Measurements from ENCODE around the gene DENND1B. TPM values are rescaled to one million over a fixed set of nuclear protein-coding genes. Genes with fewer than 3 reads are reported as not detected.

The DENND1B gene
- total RNA-seq, 4 donors from 2014 or later = 3.3 to 21.7 (median 8.9) TPM

- DNase-seq = no peak
- Histone ChIP-seq H3K36me3 (no peaks in the 10 kb centered on the region), H3K4me3 (no peak overlapping the region), H3K27ac (no peak overlapping the region), H3K9me3 (no peaks in the 10 kb centered on the region), H3K27me3 (no peaks in the 10 kb centered on the region), H3K4me1 (no peaks in the 10 kb centered on the region)
- in situ Hi-C loops (cut with MboI; ENCODE audit: low sequenced_read_pairs in 4 of 4) = no loop called here
- no peak for ATAC-seq
- intact Hi-C loops (cut with DNase I; ENCODE audit: low total_unique reads) = no loop called here
- TF ChIP-seq POLR2A (IDR thresholded peaks at IDR 0.05) = no peak
- no peak for TF ChIP-seq CTCF (IDR thresholded peaks at IDR 0.05 in 4 of 5, conservative IDR thresholded peaks at IDR 0.05 in 1 of 5)
Measured at GRCh38 chr1:197485790-197486189, 289.5 kb downstream of the DENND1B start.

DNA sequence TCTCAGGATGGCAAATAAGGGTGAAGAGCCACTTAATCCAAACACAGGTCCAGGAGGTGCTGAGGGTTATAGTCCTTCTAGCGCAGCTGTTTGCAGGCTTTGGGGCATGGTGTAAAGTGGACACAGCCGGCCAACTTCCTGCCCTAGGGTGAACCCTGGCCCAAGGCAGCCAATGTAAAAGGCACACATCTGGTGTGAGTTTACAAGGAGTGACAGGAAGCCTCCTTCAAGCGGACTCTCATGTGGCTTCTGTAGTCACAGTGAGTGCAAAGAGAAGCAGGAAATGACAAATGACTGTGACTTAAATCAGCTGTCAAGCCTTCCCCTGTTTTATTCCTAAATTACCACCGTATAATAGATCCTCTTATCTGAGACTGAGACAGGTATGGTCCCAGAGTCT lies 294.2 kb downstream of the DENND1B start:
- no peaks in the 10 kb centered on the region for H3K4me1 ChIP-seq
- TF ChIP-seq CTCF (IDR thresholded peaks at IDR 0.05 in 4 of 5, conservative IDR thresholded peaks at IDR 0.05 in 1 of 5) (no peak), POLR2A (IDR thresholded peaks at IDR 0.05) (no peak)
- no peaks in the 10 kb centered on the region for H3K36me3 ChIP-seq
- intact Hi-C loops (cut with DNase I; ENCODE audit: low total_unique reads) (no loop called here), in situ Hi-C loops (cut with MboI; ENCODE audit: low sequenced_read_pairs in 4 of 4) (no loop called here)
- DNase-seq = no peak
- no peaks in the 10 kb centered on the region for H3K27me3 ChIP-seq
- no peak overlapping the region for H3K27ac ChIP-seq
- H3K4me3 ChIP-seq = no peak overlapping the region
- no peak for ATAC-seq
- no peaks in the 10 kb centered on the region for H3K9me3 ChIP-seq

DNA sequence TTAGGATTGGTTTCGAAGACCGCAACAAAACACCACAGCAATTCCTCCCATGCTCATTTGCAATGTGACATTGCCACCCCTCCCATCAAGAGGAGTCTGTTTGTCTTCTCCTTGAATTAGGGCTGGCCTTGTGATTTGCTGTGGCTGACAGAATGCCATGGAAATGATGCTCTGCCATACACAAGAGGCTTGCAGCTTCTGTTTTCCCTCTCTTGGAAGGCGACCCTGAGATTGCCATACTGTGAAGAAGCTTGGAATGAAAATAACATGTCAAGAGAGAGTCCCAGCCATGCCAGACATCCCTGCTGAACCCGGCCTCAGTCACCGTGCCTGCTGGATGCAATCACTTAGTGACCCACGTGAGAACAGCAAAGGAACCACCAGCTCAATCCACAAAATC lies 294.8 kb downstream of the DENND1B start:
- ATAC-seq (no peak), DNase-seq (no peak)
- Histone ChIP-seq H3K4me1 (no peaks in the 10 kb centered on the region), H3K27ac (no peak overlapping the region), H3K36me3 (no peaks in the 10 kb centered on the region), H3K4me3 (no peak overlapping the region), H3K9me3 (no peaks in the 10 kb centered on the region), H3K27me3 (no peaks in the 10 kb centered on the region)
- TF ChIP-seq CTCF (IDR thresholded peaks at IDR 0.05 in 4 of 5, conservative IDR thresholded peaks at IDR 0.05 in 1 of 5) (no peak), POLR2A (IDR thresholded peaks at IDR 0.05) (no peak)
- in situ Hi-C loops (cut with MboI; ENCODE audit: low sequenced_read_pairs in 4 of 4) = no loop called here
- intact Hi-C loops (cut with DNase I; ENCODE audit: low total_unique reads) = no loop called here

- in situ Hi-C loops (cut with MboI; ENCODE audit: low sequenced_read_pairs in 4 of 4) = no loop called here
- no peak overlapping the region for H3K27ac ChIP-seq
- no peaks in the 10 kb centered on the region for H3K36me3 ChIP-seq
- no peaks in the 10 kb centered on the region for H3K4me1 ChIP-seq
- no peaks in the 10 kb centered on the region for H3K27me3 ChIP-seq
- intact Hi-C loops (cut with DNase I; ENCODE audit: low total_unique reads) = no loop called here
- DNase-seq (no peak), ATAC-seq (no peak)
- H3K9me3 ChIP-seq = no peaks in the 10 kb centered on the region
- TF ChIP-seq CTCF (IDR thresholded peaks at IDR 0.05 in 4 of 5, conservative IDR thresholded peaks at IDR 0.05 in 1 of 5) (no peak), POLR2A (IDR thresholded peaks at IDR 0.05) (no peak)
- H3K4me3 ChIP-seq = no peak overlapping the region
Measured at GRCh38 chr1:197472141-197472540, 303.1 kb downstream of the DENND1B start.

- no peak for TF ChIP-seq CTCF (IDR thresholded peaks at IDR 0.05 in 4 of 5, conservative IDR thresholded peaks at IDR 0.05 in 1 of 5)
- TF ChIP-seq POLR2A (IDR thresholded peaks at IDR 0.05) = no peak
- Histone ChIP-seq H3K36me3 (no peaks in the 10 kb centered on the region), H3K27me3 (no peaks in the 10 kb centered on the region), H3K4me3 (no peak overlapping the region), H3K4me1 (no peaks in the 10 kb centered on the region), H3K27ac (no peak overlapping the region), H3K9me3 (no peaks in the 10 kb centered on the region)
- intact Hi-C loops (cut with DNase I; ENCODE audit: low total_unique reads) (no loop called here), in situ Hi-C loops (cut with MboI; ENCODE audit: low sequenced_read_pairs in 4 of 4) (no loop called here)
- no peak for DNase-seq
- no peak for ATAC-seq
Measured at GRCh38 chr1:197471248-197471985, 303.9 kb downstream of the DENND1B start.
